AG04450 (cell line): ENCODE data around the gene GPM6B. TPM values are rescaled to one million over a fixed set of nuclear protein-coding genes. Genes with fewer than 3 reads are reported as not detected.
A peak's percentile ranks its signal among the peaks of the same experiment; 100 is the strongest.

ENCODE experiments used
- CTCF ChIA-PET: fragments of 300-600, 350-600 bp; formaldehyde crosslinking; extraction: SDS; loops from one replicate; lab custom pipeline; 2022; ENCODE audit warnings: antibody characterized with exemption, inconsistent platforms; lab: Charles Lee
- POLR2A ChIA-PET: fragments of 350-600 bp; formaldehyde crosslinking; extraction: SDS; loops from one replicate; lab custom pipeline; 2021; ENCODE audit warnings: antibody characterized with exemption, inconsistent platforms; lab: Yijun Ruan, JAX
- DNase-seq: peaks from one replicate; pipeline ENCODE4 v3.0.0-alpha.2; 2011; ENCODE audit warnings: low read depth, low spot score
- H3K27ac ChIP-seq: one replicate; pipeline ENCODE4 v1.5.1; 2012; ENCODE audit warnings: low read depth, low read length, control low read depth
- H3K27me3 ChIP-seq: one replicate; pipeline ENCODE4 v1.6.0; 2012; ENCODE audit warnings: low read length; ENCODE audit not compliant: control insufficient read depth, insufficient read depth
- H3K4me3 ChIP-seq: 2 replicates; pipeline ENCODE4 v1.5.1; 2011; ENCODE audit warnings: mild to moderate bottlenecking, low read depth, low read length, control low read depth
- H3K9me3 ChIP-seq: 2 replicates; pipeline ENCODE4 v1.5.1; 2012; ENCODE audit warnings: low read length; ENCODE audit not compliant: control insufficient read depth, insufficient read depth
- CTCF ChIP-seq: IDR thresholded peaks from 2 replicates; pipeline ENCODE4 v1.5.1; 2011; ENCODE audit warnings: low read depth, low read length, control low read depth, inconsistent platforms
- polyA plus RNA-seq: library from polyadenylated mRNA; depleted of rRNA; stranded (reverse); fragments of >200 nt; gene quantifications from 2 replicates; pipeline ENCODE4 v1.2.3, GENCODE V29; 2011

GPM6B gene
- polyA plus RNA-seq, 1 experiment, result 0.67 TPM

- H3K27ac ChIP-seq, result no peak overlapping the region
- ChIA-PET POLR2A (no interaction called here), CTCF (interaction anchor here (0.6 to 3.7 kb wide), 8 partner anchors 11 to 1552 kb away, joined by 3 to 19 read pairs (median 4); no protein-coding TSS in a partner anchor)
- no peak for DNase-seq
- H3K27me3 ChIP-seq, result no peaks in the 10 kb centered on the region
- no peak overlapping the region for H3K4me3 ChIP-seq
- TF ChIP-seq CTCF, result no peak
- no peaks in the 10 kb centered on the region for H3K9me3 ChIP-seq
Measured at GRCh38 chrX:13750812-13751211, 66.1 kb downstream of the GPM6B start.

- TF ChIP-seq CTCF, result peak; percentile 47
- ChIA-PET CTCF (interaction anchor here (0.6 to 3.7 kb wide), 7 partner anchors 12 to 282 kb away, joined by 3 to 19 read pairs (median 5); no protein-coding TSS in a partner anchor), POLR2A (no interaction called here)
- Histone ChIP-seq H3K4me3 (no peak overlapping the region), H3K27ac (no peak overlapping the region), H3K27me3 (no peaks in the 10 kb centered on the region), H3K9me3 (no peaks in the 10 kb centered on the region)
- no peak for DNase-seq
Measured at GRCh38 chrX:13750204-13750603, 66.7 kb downstream of the GPM6B start.

GRCh38 chrX:13748486-13748885 lies 68.4 kb downstream of the GPM6B start:
- Histone ChIP-seq H3K9me3 (no peaks in the 10 kb centered on the region), H3K27me3 (no peaks in the 10 kb centered on the region), H3K27ac (no peak overlapping the region), H3K4me3 (no peak overlapping the region)
- CTCF ChIA-PET, result interaction anchor here (1.7 to 3.5 kb wide), 3 partner anchors 10 to 241 kb away, joined by 4 to 26 read pairs (median 7); no protein-coding TSS in a partner anchor
- POLR2A ChIA-PET, result interaction anchor here (0.7 kb wide), 1 partner anchor 82 kb away, joined by 3 read pairs; no protein-coding TSS in a partner anchor
- TF ChIP-seq CTCF, result no peak
- no peak for DNase-seq

- Histone ChIP-seq H3K27ac (no peak overlapping the region), H3K9me3 (no peaks in the 10 kb centered on the region), H3K4me3 (no peak overlapping the region), H3K27me3 (no peaks in the 10 kb centered on the region)
- peak; percentile 60 for TF ChIP-seq CTCF
- CTCF ChIA-PET, result interaction anchor here (0.7 to 3.5 kb wide), 4 partner anchors 9 to 240 kb away, joined by 3 to 26 read pairs (median 6); no protein-coding TSS in a partner anchor
- peak; percentile 29 for DNase-seq
- POLR2A ChIA-PET, result no interaction called here
Measured at GRCh38 chrX:13747836-13748235, 69.1 kb downstream of the GPM6B start.

- no peak overlapping the region for H3K27ac ChIP-seq
- ChIA-PET CTCF (no interaction called here), POLR2A (no interaction called here)
- DNase-seq, result no peak
- H3K27me3 ChIP-seq, result no peaks in the 10 kb centered on the region
- no peak overlapping the region for H3K4me3 ChIP-seq
- no peak for TF ChIP-seq CTCF
- no peaks in the 10 kb centered on the region for H3K9me3 ChIP-seq
Measured at GRCh38 chrX:13742397-13743176, 74.3 kb downstream of the GPM6B start.
